Heart left ventricle (tissue), 16 donors: ENCODE measurements around the gene C2orf80. TPM values are rescaled to one million over a fixed set of nuclear protein-coding genes. Genes with fewer than 3 reads are reported as not detected.
"Not testable (repeated sequence)": the region's sequence is repeated elsewhere in the genome, so short reads cannot be mapped to it uniquely, and the experiment has no call there.

Experiments used
- ATAC-seq, 4 donors: fragments of 200-7000 bp; cut with Tn5 transposase; one replicate each; pipeline ENCODE4 v1.9.1; 2020 to 2022; ENCODE audit warnings: moderate library complexity in 4 of 4, mild to moderate bottlenecking in 3 of 4, moderate number of reproducible peaks in 1 of 4
- DNase-seq, 5 donors: peaks; one replicate each; pipeline ENCODE4 v3.0.0-alpha.2; 2020
- H3K27ac ChIP-seq, 12 donors: fragments of 200-600 bp; sonication (generic) in 4 of 12; one replicate each; pipeline versions ENCODE4 v1.5.0 to v1.8.0; 2016 to 2022; ENCODE audit warnings: mild to moderate bottlenecking in 2 of 12
- H3K27me3 ChIP-seq, 9 donors: fragments of 200-600 bp; sonication (generic) in 2 of 9; one replicate each; pipeline versions ENCODE4 v1.5.1 to v1.8.0; 2016 to 2022; ENCODE audit warnings: mild to moderate bottlenecking in 3 of 9
- H3K36me3 ChIP-seq, 9 donors: fragments of 200-600 bp; sonication (generic) in 2 of 9; one replicate each; pipeline versions ENCODE4 v1.5.0 to v1.8.0; 2018 to 2022; ENCODE audit warnings: mild to moderate bottlenecking in 2 of 9
- H3K4me1 ChIP-seq, 12 donors: fragments of 200-600 bp; sonication (generic) in 4 of 12; one replicate each; pipeline versions ENCODE4 v1.5.0 to v1.8.0; 2016 to 2022; ENCODE audit warnings: mild to moderate bottlenecking in 3 of 12
- H3K4me3 ChIP-seq, 12 donors: fragments of 200-600 bp; sonication (generic) in 4 of 12; one replicate each; pipeline versions ENCODE4 v1.5.0 to v1.8.0; 2017 to 2022; ENCODE audit warnings: mild to moderate bottlenecking in 9 of 12, moderate library complexity in 4 of 12
- H3K9me3 ChIP-seq, 12 donors: fragments of 200-600 bp; sonication (generic) in 4 of 12; one replicate each; pipeline versions ENCODE4 v1.5.0 to v1.8.0; 2016 to 2022; ENCODE audit warnings: mild to moderate bottlenecking in 1 of 12
- CTCF ChIP-seq, 12 donors: fragments of 200-600 bp; sonication (generic) in 4 of 12; IDR thresholded peaks; one replicate each; pipeline versions ENCODE4 v1.5.0 to v1.8.0; 2018 to 2022; ENCODE audit warnings: antibody characterized with exemption in 12 of 12, mild to moderate bottlenecking in 5 of 12
- POLR2A ChIP-seq, 2 donors: fragments of 450-650 bp; IDR thresholded peaks; one replicate each; pipeline ENCODE4 v1.6.1; 2017; ENCODE audit warnings: antibody characterized with exemption in 2 of 2, mild to moderate bottlenecking in 2 of 2, moderate library complexity in 2 of 2
- whole genome bisulfite sequencing, 4 donors: extraction: QIAGEN DNeasy Blood & Tissue Kit in 2 of 4; methylation state at CpG; one replicate each; pipeline versions ENCODE4 v1.1.5 to v1.1.7; 2013 to 2018; 5-methylcytosine and 5-hydroxymethylcytosine counted together
- intact Hi-C, 10 donors: fragments of 100-400 bp; cut with DNase I; formaldehyde crosslinking; loops; one replicate each; pipeline versions ENCODE4 v1.11.1 to v1.14.2; 2022
- polyA plus RNA-seq, 2 donors: library from polyadenylated mRNA; stranded (reverse); fragments of 200-250 nt; gene quantifications; one replicate each; pipeline ENCODE4 v1.2.3, GENCODE V29; 2013
- total RNA-seq, 9 donors: library from RNA; depleted of rRNA in 2 of 9; stranded (reverse); fragments of >200 nt in 2 of 9; fragmentation: NEBNext Ultra II Directional in 3 of 9; extraction: Animal tissue kit (Norgen Biotek cat#: 25700) in 3 of 9; gene quantifications; one replicate each; pipeline versions ENCODE4 v1.1.0 to v1.2.4, GENCODE V29; 2016 to 2023
- donor health status: ischemic (EF 13 %, LVEDD 7.1; RV severe dilation, severe dysfunction).
- donor health status: healthy with polysubstance abuse.
- donor health status: DM: no; HTN: yes; CAD: no.
- donor health status: DM: no; HTN: no; CAD: no.
- donor health status: ischemic (EF 25% LVEDD 6.9; RV normal size, moderate dysfunction).
- donor health status: ischemic (EF 25% LVEDD 5.7; RV mildly dilated, moderate dysfunction).
- donor health status: healthy.
- donor health status: DM: yes; HTN: yes; CAD: no.
- donor health status: ischemic (EF 35%, LVEDD 5.7; RV mildly dilated, moderate dysfunction).
- donor health status: nonischemic (EF 11% LVEDD 7.7; RV severe dilation, severe dysfunction).
- donor health status: DM: yes; HTN: yes; CAD: no.
- donor health status: PGD.
- donor health status: ischemic (EF 29% LVEDD 5.4; RV normal size, mild dysfunction).
- donor health status: nonischemic (EF 23%, LVEDD 6.1; RV moderate dilation, normal function).

The C2orf80 gene
- total and polyA plus RNA-seq, 11 donors, result not detected

GRCh38 chr2:208227581-208228232 is 37.9 kb upstream of the C2orf80 start:
- Histone ChIP-seq H3K4me3 (no peak overlapping the region), H3K27ac (no peak overlapping the region), H3K9me3 (peaks cover 0 to 16% (median 0%) of the 10 kb centered on the region in 12 donors), H3K27me3 (no peaks in the 10 kb centered on the region), H3K36me3 (no peaks in the 10 kb centered on the region), H3K4me1 (no peaks in the 10 kb centered on the region)
- ATAC-seq (no peak), DNase-seq (peak in 1 of 5 donors; percentile 60)
- WGBS, 4 donors, result 92 to 96% (median 95%) methylated on average over 14 to 33 of the region's 33 CpGs
- no peak for TF ChIP-seq POLR2A (IDR thresholded peaks at IDR 0.05)
- TF ChIP-seq CTCF (IDR thresholded peaks at IDR 0.05), result no peak
- intact Hi-C loops, result no loop called here

GRCh38 chr2:208224802-208225201 is 35.0 kb upstream of the C2orf80 start:
- Histone ChIP-seq H3K27ac (no peak overlapping the region), H3K27me3 (no peaks in the 10 kb centered on the region), H3K4me3 (no peak overlapping the region), H3K9me3 (no peaks in the 10 kb centered on the region), H3K4me1 (no peaks in the 10 kb centered on the region), H3K36me3 (no peaks in the 10 kb centered on the region)
- ATAC-seq (no peak), DNase-seq (no peak)
- TF ChIP-seq POLR2A (IDR thresholded peaks at IDR 0.05) (no peak), CTCF (IDR thresholded peaks at IDR 0.05) (no peak)
- intact Hi-C loops, result no loop called here
- 94 to 97% (median 96%) methylated on average over 2 of the region's 2 CpGs for WGBS, 4 donors

- TF ChIP-seq POLR2A (IDR thresholded peaks at IDR 0.05) (no peak), CTCF (IDR thresholded peaks at IDR 0.05) (no peak)
- H3K4me3 ChIP-seq, result no peak overlapping the region
- no peak overlapping the region for H3K27ac ChIP-seq
- no peak for DNase-seq
- H3K27me3 ChIP-seq, result no peaks in the 10 kb centered on the region
- H3K36me3 ChIP-seq, result no peaks in the 10 kb centered on the region
- no peaks in the 10 kb centered on the region for H3K4me1 ChIP-seq
- WGBS, 4 donors, result 83 to 92% (median 89%) methylated on average over 3 of the region's 3 CpGs
- no peak for ATAC-seq
- intact Hi-C loops, result no loop called here
- no peaks in the 10 kb centered on the region for H3K9me3 ChIP-seq
Observed at GRCh38 chr2:208222351-208222750, 32.5 kb upstream of the C2orf80 start.

- H3K4me1 ChIP-seq, H3K27me3 ChIP-seq, DNase-seq, H3K4me3 ChIP-seq, H3K36me3 ChIP-seq, H3K27ac ChIP-seq, ATAC-seq, intact Hi-C loops, H3K9me3 ChIP-seq: not testable (repeated sequence)
- WGBS, 4 donors, result 69 to 88% (median 81%) methylated on average over 3 of the region's 3 CpGs
Observed at GRCh38 chr2:208221873-208222272, 32.0 kb upstream of the C2orf80 start.
